GM21367 (cell line): ENCODE data around the gene SLC35A4.

Source experiments
- ATAC-seq: cut with Tn5 transposase; IDR thresholded peaks from one replicate; pipeline ENCODE4 v1.9.1; 2021; ENCODE audit not compliant: unreplicated experiment

The SLC35A4 gene

DNA sequence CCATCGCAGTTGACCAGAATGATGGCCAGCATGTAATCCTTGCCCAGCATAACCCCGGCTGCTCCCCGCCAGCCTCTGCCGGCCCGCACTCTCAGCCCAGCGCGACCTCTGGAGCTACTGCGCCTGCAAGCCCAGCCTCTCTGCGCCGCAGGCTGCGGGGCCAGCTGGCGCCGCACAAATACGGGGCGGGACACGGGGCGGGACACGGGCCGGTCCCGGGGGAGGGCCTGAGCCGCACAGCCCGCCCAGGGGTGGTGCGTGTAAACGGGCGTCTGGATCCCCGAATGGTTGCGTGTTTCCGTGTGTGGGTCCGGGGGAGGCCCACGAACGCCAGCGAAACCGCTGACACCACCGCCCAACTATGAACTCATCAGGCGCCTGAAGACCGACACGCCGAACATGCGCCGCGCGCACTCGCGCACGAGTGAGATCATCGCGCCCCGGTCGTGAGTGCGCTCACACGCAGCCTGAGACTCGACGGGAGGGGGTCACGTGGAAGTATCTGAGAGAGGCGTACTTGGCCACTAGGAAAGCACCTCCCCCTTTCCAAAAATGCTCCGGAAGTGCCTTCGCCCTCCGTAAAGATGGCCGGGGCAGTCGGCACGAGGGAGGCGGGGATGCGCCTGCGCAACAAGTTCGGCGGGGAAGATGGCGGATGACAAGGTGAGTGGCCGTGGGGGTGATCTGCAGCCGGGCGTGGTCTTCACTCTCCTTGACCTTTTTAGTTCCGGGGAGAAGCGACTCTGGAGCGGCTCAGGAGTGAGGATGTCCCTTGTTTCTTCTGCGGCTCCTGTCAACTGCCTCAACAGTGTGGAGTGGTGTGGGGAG is at the start of gene SLC35A4, which contains the start of gene APBB3:
SLC35A4 (plus strand) TSS at position 633 of the 828 bp plus-strand sequence. CDS start 2,342 bp downstream, outside the sequence.
APBB3 (minus strand) TSS at position 403 of the 828 bp plus-strand sequence; CDS start at position 50, 353 bp downstream.
- ATAC-seq: peak; percentile 78

- no peak for ATAC-seq
These were observed 40.6 kb upstream of the SLC35A4 start for GRCh38 chr5:140524003-140524402.

DNA sequence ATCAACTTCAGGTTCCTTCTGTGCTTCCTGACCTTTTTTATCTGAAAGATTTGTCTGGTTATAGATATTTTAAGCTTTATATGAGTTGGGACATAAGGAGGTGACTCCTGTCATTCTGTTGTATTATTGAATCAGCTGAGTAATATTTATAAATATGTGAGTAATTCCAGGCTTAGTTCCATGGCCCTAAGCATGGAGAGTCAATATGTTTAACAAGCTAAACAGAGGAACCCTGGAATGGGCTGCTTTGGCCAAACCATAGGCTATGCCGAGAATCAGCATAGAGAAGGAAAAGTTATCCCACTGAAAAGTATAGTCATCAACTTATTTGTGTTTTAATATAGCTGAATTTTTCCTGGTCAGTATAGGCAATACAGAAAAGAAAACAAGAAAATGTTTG is 24.4 kb upstream of the SLC35A4 start:
- no peak for ATAC-seq

- no peak for ATAC-seq
These were observed 21.7 kb upstream of the SLC35A4 start for GRCh38 chr5:140542972-140543371.

DNA sequence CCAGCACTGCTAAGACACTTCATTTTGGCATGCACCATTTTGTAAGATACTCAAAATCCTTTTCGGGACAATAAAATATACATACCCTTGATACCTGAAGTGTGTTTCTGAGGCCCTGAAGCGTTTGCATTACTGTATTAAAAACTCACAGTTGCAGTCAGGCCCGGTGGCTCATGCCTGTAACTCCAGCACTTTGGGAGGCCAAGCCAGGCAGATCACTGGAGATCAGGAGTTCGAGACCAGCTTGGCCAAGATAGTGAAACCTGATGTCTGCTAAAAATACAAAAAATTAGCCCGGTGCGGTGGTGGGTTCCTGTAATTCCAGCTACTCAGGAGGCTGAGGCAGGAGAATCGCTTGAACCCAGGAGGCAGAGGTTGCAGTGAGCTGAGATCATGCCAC is 19.6 kb upstream of the SLC35A4 start:
- ATAC-seq: no peak

- ATAC-seq: no peak
These were observed 19.0 kb upstream of the SLC35A4 start for GRCh38 chr5:140545606-140546005.

- no peak for ATAC-seq
These were observed 17.6 kb upstream of the SLC35A4 start for GRCh38 chr5:140546851-140547507.

- peak; percentile 98 for ATAC-seq
These were observed 16.9 kb upstream of the SLC35A4 start, which contains the start of gene EIF4EBP3 for GRCh38 chr5:140547508-140548299. Gene EIF4EBP3 (plus strand): TSS chr5:140547662. CDS start chr5:140547738, 76 bp downstream.

GRCh38 chr5:140548300-140548688 is 16.3 kb upstream of the SLC35A4 start:
- ATAC-seq: no peak

GRCh38 chr5:140548791-140549190 is 15.8 kb upstream of the SLC35A4 start:
- ATAC-seq: no peak

GRCh38 chr5:140549237-140550144 is 15.1 kb upstream of the SLC35A4 start:
- no peak for ATAC-seq

- no peak for ATAC-seq
These were observed 14.2 kb upstream of the SLC35A4 start for GRCh38 chr5:140550147-140551079.

- no peak for ATAC-seq
These were observed 12.8 kb upstream of the SLC35A4 start for GRCh38 chr5:140551872-140552271.

DNA sequence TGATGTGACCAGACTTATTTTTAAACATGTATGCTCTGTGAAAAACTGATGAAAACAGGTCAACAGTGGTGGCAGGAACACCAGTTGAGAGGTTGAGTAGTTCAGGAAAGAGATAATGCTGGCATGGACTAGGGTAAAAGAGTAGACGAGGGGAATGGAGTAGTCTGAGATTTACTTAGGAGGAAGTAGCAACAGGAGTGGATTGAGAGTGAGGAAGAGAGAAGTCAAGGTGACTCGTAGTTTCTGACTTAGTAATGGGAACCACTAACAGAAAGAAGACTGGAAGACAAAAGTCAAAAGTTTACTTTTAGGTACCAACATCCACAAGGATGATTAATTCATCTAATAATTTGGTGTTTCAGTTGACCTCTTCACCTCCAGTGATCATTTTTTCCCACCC is 11.0 kb upstream of the SLC35A4 start:
- ATAC-seq: no peak

- ATAC-seq: no peak
These were observed 10.2 kb upstream of the SLC35A4 start for GRCh38 chr5:140554454-140554853.

DNA sequence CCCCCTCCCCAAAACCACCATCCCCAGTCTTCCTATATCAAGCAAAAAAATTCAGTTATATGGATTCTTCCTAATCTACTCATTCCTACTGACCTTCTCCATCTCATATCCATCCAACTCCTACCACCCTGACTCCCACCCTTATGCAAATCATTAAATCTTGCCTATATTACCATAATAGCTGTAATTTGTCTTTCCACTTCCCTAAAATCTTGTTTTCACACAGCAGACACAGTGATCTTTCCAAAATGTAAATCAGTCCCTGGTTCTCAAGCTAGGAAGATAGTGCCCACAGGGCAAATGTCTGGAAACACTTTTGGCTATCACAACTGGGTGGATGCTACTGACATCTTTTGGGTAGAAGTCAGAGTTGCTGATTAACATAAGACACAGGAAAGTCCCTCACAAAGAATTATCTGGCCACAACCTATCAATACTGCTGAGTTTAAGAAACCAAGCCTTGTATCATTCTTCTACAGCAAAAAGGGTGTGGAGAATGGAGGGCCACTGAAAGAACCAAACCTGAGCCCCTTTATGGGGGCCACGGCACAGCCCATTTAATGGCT is 8.8 kb upstream of the SLC35A4 start:
- no peak for ATAC-seq

DNA sequence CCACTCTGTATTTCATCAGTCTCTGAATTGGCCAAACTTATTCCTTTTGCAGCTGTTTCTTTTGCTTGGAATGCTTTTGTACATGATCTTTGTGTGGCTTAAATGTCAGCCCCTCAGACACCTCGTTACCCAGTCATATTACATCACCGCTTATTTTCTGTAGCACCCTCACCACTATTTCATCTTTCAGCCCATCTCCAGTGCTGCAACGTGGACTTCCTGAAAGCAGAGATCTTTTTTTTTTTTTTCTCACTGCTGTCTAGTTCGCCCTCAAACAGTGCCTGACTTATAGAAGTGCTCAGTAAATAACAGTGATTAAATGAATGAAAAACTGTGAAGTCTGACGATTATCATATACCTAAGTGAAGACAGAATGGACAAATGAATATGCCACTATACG is 8.2 kb upstream of the SLC35A4 start:
- no peak for ATAC-seq

DNA sequence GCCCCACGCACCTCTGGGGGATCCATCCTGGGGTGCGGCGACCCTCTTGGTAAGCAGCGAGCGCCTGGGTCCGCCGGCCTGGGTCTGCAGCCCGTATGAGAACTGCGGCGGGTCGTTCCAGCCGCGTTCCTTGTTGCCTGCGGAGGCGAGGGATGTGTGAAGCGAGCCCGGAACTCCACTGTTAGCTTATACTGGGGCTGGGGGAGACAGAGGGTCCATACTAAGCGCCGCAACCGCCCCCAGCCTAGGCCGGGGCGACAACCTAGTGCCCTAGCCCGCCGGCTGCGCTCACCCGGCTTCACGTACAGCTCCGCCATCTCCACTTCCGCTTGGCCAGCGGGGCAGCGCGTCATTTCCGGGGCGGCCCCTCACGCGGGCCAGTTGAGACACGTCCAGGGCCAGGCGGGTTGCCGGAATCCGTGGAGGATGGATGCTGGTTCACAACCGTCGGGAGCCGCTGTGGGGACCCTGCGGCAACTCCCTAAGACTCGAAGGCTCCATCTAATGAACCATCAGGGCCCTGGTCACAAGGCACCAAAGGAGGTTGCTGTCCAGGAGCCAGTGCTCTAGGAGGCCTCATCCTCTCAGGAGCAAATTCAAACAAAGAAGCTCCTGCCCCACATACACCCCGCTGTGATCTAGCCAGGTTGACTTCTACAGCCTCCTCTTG is 7.4 kb upstream of the SLC35A4 start, which contains the start of gene SRA1:
SRA1 (minus strand) TSS at position 338 of the 670 bp plus-strand sequence; CDS start at position 317, 21 bp downstream.
- peak; percentile 93 for ATAC-seq
